Osteoblast (primary cell): Measurements from ENCODE around the gene THBS1. TPM values are rescaled to one million over a fixed set of nuclear protein-coding genes. Genes with fewer than 3 reads are reported as not detected.

Source experiments
- DNase-seq: peaks from one replicate; pipeline ENCODE4 v3.0.0; 2011; ENCODE audit warnings: low spot score, mixed read lengths; ENCODE audit not compliant: insufficient read length; ENCODE audit errors: missing footprints
- H2AFZ ChIP-seq: 2 replicates; pipeline ENCODE4 v1.6.0; 2011; ENCODE audit warnings: mild to moderate bottlenecking, low read length
- H3K27ac ChIP-seq: 2 replicates; pipeline ENCODE4 v1.5.1; 2011; ENCODE audit warnings: mild to moderate bottlenecking, low read depth, low read length, moderate library complexity
- H3K27me3 ChIP-seq: 2 replicates; pipeline ENCODE4 v1.6.0; 2012; ENCODE audit warnings: mild to moderate bottlenecking, control low read depth, inconsistent platforms, low read length, moderate library complexity; ENCODE audit not compliant: insufficient read depth
- H3K36me3 ChIP-seq: 2 replicates; pipeline ENCODE4 v1.5.1; 2011; ENCODE audit warnings: mild to moderate bottlenecking, low read length, control low read depth, moderate library complexity; ENCODE audit not compliant: insufficient read depth
- H3K4me1 ChIP-seq: 2 replicates; pipeline ENCODE4 v1.5.1; 2011; ENCODE audit warnings: mild to moderate bottlenecking, low read length, control low read depth, moderate library complexity; ENCODE audit not compliant: insufficient read depth
- H3K4me2 ChIP-seq: 2 replicates; pipeline ENCODE4 v1.6.0; 2011; ENCODE audit warnings: mild to moderate bottlenecking, low read length; ENCODE audit not compliant: insufficient read depth
- H3K4me3 ChIP-seq: fragments of 200-600 bp; sonication (generic); 3 replicates; pipeline ENCODE4 v1.5.1; 2012; ENCODE audit warnings: mild to moderate bottlenecking, low read length, inconsistent platforms; ENCODE audit not compliant: insufficient read depth
- H3K79me2 ChIP-seq: 2 replicates; pipeline ENCODE4 v1.6.0; 2012; ENCODE audit warnings: mild to moderate bottlenecking, low read length, control low read depth, inconsistent platforms; ENCODE audit not compliant: insufficient read depth
- H3K9me3 ChIP-seq: 2 replicates; pipeline ENCODE4 v1.5.1; 2011; ENCODE audit warnings: low read depth, low read length, control low read depth
- H4K20me1 ChIP-seq: 2 replicates; pipeline ENCODE4 v1.6.0; 2012; ENCODE audit warnings: mild to moderate bottlenecking, low read length, control low read depth; ENCODE audit not compliant: insufficient read depth
- CTCF ChIP-seq: IDR thresholded peaks from 2 replicates; pipeline ENCODE4 v1.5.1; 2011; ENCODE audit warnings: mild to moderate bottlenecking, low read depth, low read length, moderate library complexity; ENCODE audit errors: extremely low read depth
- total RNA-seq: library from RNA; depleted of rRNA; stranded (reverse); fragments of >200 nt; gene quantifications from 2 replicates; pipeline ENCODE4 v1.2.3, GENCODE V29; 2012

THBS1 gene
- total RNA-seq, 1 donor: 8,941 TPM

- Histone ChIP-seq H3K9me3 (no peaks in the 10 kb centered on the region), H2AFZ (peak overlapping the region; percentile 25), H3K36me3 (no peaks in the 10 kb centered on the region), H4K20me1 (no peaks in the 10 kb centered on the region), H3K4me2 (peak overlapping the region; percentile 41), H3K27ac (peak overlapping the region; percentile 62), H3K4me1 (peaks cover 24% of the 10 kb centered on the region), H3K27me3 (no peaks in the 10 kb centered on the region), H3K4me3 (no peak overlapping the region), H3K79me2 (no peaks in the 10 kb centered on the region)
- TF ChIP-seq CTCF: no peak
- peak; percentile 77 for DNase-seq
Observed at GRCh38 chr15:39624806-39625205, 43.9 kb downstream of the THBS1 start.

GRCh38 chr15:39625451-39625850, 44.6 kb downstream of the THBS1 start:
- H3K79me2 ChIP-seq: no peaks in the 10 kb centered on the region
- H3K36me3 ChIP-seq: no peaks in the 10 kb centered on the region
- peak overlapping the region; percentile 41 for H3K27ac ChIP-seq
- H2AFZ ChIP-seq: no peak overlapping the region
- H4K20me1 ChIP-seq: no peaks in the 10 kb centered on the region
- H3K4me2 ChIP-seq: no peak overlapping the region
- H3K4me1 ChIP-seq: peaks cover 24% of the 10 kb centered on the region
- H3K4me3 ChIP-seq: no peak overlapping the region
- no peak for TF ChIP-seq CTCF
- H3K9me3 ChIP-seq: no peaks in the 10 kb centered on the region
- DNase-seq: no peak
- no peaks in the 10 kb centered on the region for H3K27me3 ChIP-seq

DNA sequence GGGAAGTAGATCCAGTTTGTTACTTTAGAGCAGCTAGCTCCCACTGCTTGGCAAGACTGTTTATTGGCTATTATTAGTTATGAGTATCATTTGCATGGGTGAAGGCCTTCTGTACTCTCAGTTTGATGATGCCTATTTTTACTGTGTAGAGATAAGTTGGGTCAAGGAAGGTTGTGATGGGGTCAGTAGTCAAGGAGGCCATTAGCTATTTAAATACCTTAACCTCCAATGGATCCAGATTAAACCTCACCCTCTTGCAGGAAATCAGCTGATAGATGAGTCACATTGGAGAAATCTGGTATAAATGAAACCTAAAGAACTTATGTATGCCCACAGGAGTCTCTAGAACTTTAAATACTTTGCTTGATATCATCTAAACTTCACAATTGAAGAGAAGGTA, 45.0 kb downstream of the THBS1 start:
- Histone ChIP-seq H2AFZ (no peak overlapping the region), H3K27me3 (no peaks in the 10 kb centered on the region), H3K27ac (no peak overlapping the region), H3K79me2 (no peaks in the 10 kb centered on the region), H3K4me3 (no peak overlapping the region), H3K4me2 (no peak overlapping the region), H3K36me3 (no peaks in the 10 kb centered on the region), H4K20me1 (no peaks in the 10 kb centered on the region), H3K9me3 (no peaks in the 10 kb centered on the region), H3K4me1 (peaks cover 24% of the 10 kb centered on the region)
- TF ChIP-seq CTCF: no peak
- no peak for DNase-seq

GRCh38 chr15:39627451-39628143, 46.7 kb downstream of the THBS1 start:
- Histone ChIP-seq H3K4me1 (peaks cover 28% of the 10 kb centered on the region), H3K27me3 (no peaks in the 10 kb centered on the region), H3K4me3 (no peak overlapping the region), H2AFZ (no peak overlapping the region), H3K4me2 (no peak overlapping the region), H4K20me1 (no peaks in the 10 kb centered on the region), H3K27ac (no peak overlapping the region), H3K9me3 (no peaks in the 10 kb centered on the region), H3K79me2 (no peaks in the 10 kb centered on the region), H3K36me3 (no peaks in the 10 kb centered on the region)
- no peak for TF ChIP-seq CTCF
- no peak for DNase-seq
